ENCODE results near the gene CIART. TPM values are rescaled to one million over a fixed set of nuclear protein-coding genes. Genes with fewer than 3 reads are reported as not detected.

CIART gene
- total and polyA plus RNA-seq, 2 of the 8 experiments (the other 6 are each of a cell fraction or from before 2014, with no cell fraction given) = 9.6 to 33.3 TPM

DNA sequence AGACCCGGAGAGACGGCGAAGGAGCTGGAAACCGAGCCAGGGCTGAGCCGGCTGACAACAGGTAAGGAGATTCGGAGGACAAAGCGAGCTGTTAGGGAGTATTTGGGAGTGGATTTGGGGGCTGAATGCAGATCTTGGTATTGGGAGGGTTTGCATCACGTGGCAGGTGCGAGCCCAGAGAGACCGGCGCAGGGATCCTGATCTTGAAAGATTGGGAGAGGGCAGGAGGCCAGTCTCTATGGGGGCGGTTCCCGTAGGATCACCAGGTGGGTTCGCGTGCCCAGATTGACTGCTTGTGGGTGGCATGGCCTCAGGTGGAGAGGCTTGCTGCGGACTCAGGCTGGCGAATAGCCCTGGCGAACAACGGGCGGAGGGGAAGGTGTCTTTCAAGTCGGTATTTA lies 204 bp downstream of the CIART start (continued):
- TF ChIP-seq, protein P1, sequence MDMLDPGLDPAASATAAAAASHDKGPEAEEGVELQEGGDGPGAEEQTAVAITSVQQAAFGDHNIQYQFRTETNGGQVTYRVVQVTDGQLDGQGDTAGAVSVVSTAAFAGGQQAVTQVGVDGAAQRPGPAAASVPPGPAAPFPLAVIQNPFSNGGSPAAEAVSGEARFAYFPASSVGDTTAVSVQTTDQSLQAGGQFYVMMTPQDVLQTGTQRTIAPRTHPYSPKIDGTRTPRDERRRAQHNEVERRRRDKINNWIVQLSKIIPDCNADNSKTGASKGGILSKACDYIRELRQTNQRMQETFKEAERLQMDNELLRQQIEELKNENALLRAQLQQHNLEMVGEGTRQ (IDR thresholded peaks at IDR 0.05; ENCODE audit: low read length) = peak; percentile 0; the same call in 1 of the 2 replicates
- no peak for TF ChIP-seq KDM1A (IDR thresholded peaks at IDR 0.05; ENCODE audit: borderline replicate concordance, low read length)
- no peak for TF ChIP-seq ASH2L (IDR thresholded peaks at IDR 0.05; ENCODE audit: low read length)
- TF ChIP-seq CEBPB (IDR thresholded peaks at IDR 0.05; ENCODE audit: low read depth, low read length) = no peak
- no peak for TF ChIP-seq BACH1 (IDR thresholded peaks at IDR 0.05; ENCODE audit: low read length)
- peak; percentile 54 for TF ChIP-seq KDM4A (IDR thresholded peaks at IDR 0.05; ENCODE audit: low read depth, low read length, severe bottlenecking)
- peak; percentile 76 to 77; a peak in 2 of 4 replicates for TF ChIP-seq SIN3A (conservative IDR thresholded peaks at IDR 0.05 in 1 of 2, IDR thresholded peaks at IDR 0.05 in 1 of 2; ENCODE audit: low read depth in 1 of 2, low read length in 2 of 2)
- TF ChIP-seq SP4 (IDR thresholded peaks at IDR 0.05; ENCODE audit: low read length) = 0 out of 2 replicates have a peak, but pooled peaks have one; percentile 48
- TF ChIP-seq TAF1 (IDR thresholded peaks at IDR 0.05; ENCODE audit: low read depth, low read length) = peak; percentile 33; the same call in 1 of the 2 replicates
- TF ChIP-seq, protein P2, sequence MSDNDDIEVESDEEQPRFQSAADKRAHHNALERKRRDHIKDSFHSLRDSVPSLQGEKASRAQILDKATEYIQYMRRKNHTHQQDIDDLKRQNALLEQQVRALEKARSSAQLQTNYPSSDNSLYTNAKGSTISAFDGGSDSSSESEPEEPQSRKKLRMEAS (IDR thresholded peaks at IDR 0.05) = peak; percentile 16; the same call in 1 of the 2 replicates
- TF ChIP-seq KDM5A (IDR thresholded peaks at IDR 0.05; ENCODE audit: low read length) = no peak
